Measurements from ENCODE around the gene SIGLEC11. TPM values are rescaled to one million over a fixed set of nuclear protein-coding genes. Genes with fewer than 3 reads are reported as not detected.
"Not testable (repeated sequence)": the region's sequence is repeated elsewhere in the genome, so short reads cannot be mapped to it uniquely, and the experiment has no call there.

Gene SIGLEC11
- total RNA-seq, 1 donor from 2014 or later: 0.75 TPM

GRCh38 chr19:49984491-49984890 lies 23.5 kb upstream of the SIGLEC11 start:
- DNase-seq (no peak), ATAC-seq (ENCODE audit: poor library complexity) (no peak)
- intact Hi-C loops (cut with DNase I): loop anchor here (5.0 kb wide), 1 partner anchor 47 kb away; no protein-coding TSS in a partner anchor

GRCh38 chr19:49983645-49984229 lies 22.8 kb upstream of the SIGLEC11 start:
- ATAC-seq (ENCODE audit: poor library complexity): peak; percentile 58
- peak; percentile 67 for DNase-seq
- intact Hi-C loops (cut with DNase I): loop anchor here (5.0 kb wide), 1 partner anchor 46 kb away; no protein-coding TSS in a partner anchor

- DNase-seq (peak; percentile 26), ATAC-seq (ENCODE audit: poor library complexity) (no peak)
- intact Hi-C loops (cut with DNase I): loop anchor here (5.0 kb wide), 1 partner anchor 45 kb away; no protein-coding TSS in a partner anchor
Observed at GRCh38 chr19:49981603-49982593, 20.9 kb upstream of the SIGLEC11 start.

- ATAC-seq (ENCODE audit: poor library complexity) (no peak), DNase-seq (peak; percentile 31)
Observed at GRCh38 chr19:49978324-49978723, 17.4 kb upstream of the SIGLEC11 start.

GRCh38 chr19:49977881-49978280 lies 16.9 kb upstream of the SIGLEC11 start:
- ATAC-seq (ENCODE audit: poor library complexity): no peak
- DNase-seq: peak; percentile 31
- intact Hi-C loops (cut with DNase I): no loop called here

More at GRCh38 chr19:49978324-49978723, 17.4 kb upstream of the SIGLEC11 start:
- intact Hi-C loops (cut with DNase I): no loop called here

- DNase-seq: peak; percentile 16
- intact Hi-C loops (cut with DNase I): no loop called here
- no peak for ATAC-seq (ENCODE audit: poor library complexity)
Observed at GRCh38 chr19:49977076-49977475, 16.1 kb upstream of the SIGLEC11 start.

- DNase-seq (peak; percentile 10), ATAC-seq (ENCODE audit: poor library complexity) (no peak)
- intact Hi-C loops (cut with DNase I): no loop called here
Observed at GRCh38 chr19:49976496-49976895, 15.5 kb upstream of the SIGLEC11 start.

GRCh38 chr19:49975051-49975450 lies 14.1 kb upstream of the SIGLEC11 start:
- DNase-seq (peak; percentile 36), ATAC-seq (ENCODE audit: poor library complexity) (no peak)
- intact Hi-C loops (cut with DNase I): no loop called here

GRCh38 chr19:49973987-49974386 lies 13.0 kb upstream of the SIGLEC11 start:
- ATAC-seq (ENCODE audit: poor library complexity) (peak; percentile 40), DNase-seq (peak; percentile 70)
- intact Hi-C loops (cut with DNase I): no loop called here

GRCh38 chr19:49972841-49973240 lies 11.9 kb upstream of the SIGLEC11 start:
- ATAC-seq (ENCODE audit: poor library complexity): no peak
- peak; percentile 22 for DNase-seq

GRCh38 chr19:49971991-49972411 lies 11.0 kb upstream of the SIGLEC11 start:
- peak; percentile 37 for DNase-seq
- ATAC-seq (ENCODE audit: poor library complexity): peak; percentile 12
- intact Hi-C loops (cut with DNase I): no loop called here

More at GRCh38 chr19:49972841-49973240, 11.9 kb upstream of the SIGLEC11 start:
- intact Hi-C loops (cut with DNase I): no loop called here

- ATAC-seq (ENCODE audit: poor library complexity) (peak; percentile 60), DNase-seq (peak; percentile 45)
- intact Hi-C loops (cut with DNase I): not testable (repeated sequence)
Observed at GRCh38 chr19:49969355-49969754, 8.4 kb upstream of the SIGLEC11 start.

- intact Hi-C loops (cut with DNase I): no loop called here
- peak; percentile 53 for DNase-seq
- ATAC-seq (ENCODE audit: poor library complexity): peak; percentile 14
Observed at GRCh38 chr19:49968279-49968922, 7.4 kb upstream of the SIGLEC11 start.

- DNase-seq; ATAC-seq (ENCODE audit: poor library complexity); intact Hi-C loops (cut with DNase I): not testable (repeated sequence)
Observed at GRCh38 chr19:49959892-49960291, 1.1 kb downstream of the SIGLEC11 start.

GRCh38 chr19:49958596-49958995 lies 2.4 kb downstream of the SIGLEC11 start:
- ATAC-seq (ENCODE audit: poor library complexity); intact Hi-C loops (cut with DNase I); DNase-seq: not testable (repeated sequence)

- DNase-seq; intact Hi-C loops (cut with DNase I); ATAC-seq (ENCODE audit: poor library complexity): not testable (repeated sequence)
Observed at GRCh38 chr19:49958144-49958543, 2.8 kb downstream of the SIGLEC11 start.

GRCh38 chr19:49957262-49957915 lies 3.6 kb downstream of the SIGLEC11 start:
- intact Hi-C loops (cut with DNase I): no loop called here
- no peak for DNase-seq

GRCh38 chr19:49956115-49956495 lies 4.9 kb downstream of the SIGLEC11 start:
- ATAC-seq (ENCODE audit: poor library complexity) (no peak), DNase-seq (no peak)
- intact Hi-C loops (cut with DNase I): no loop called here

More at GRCh38 chr19:49957262-49957915, 3.6 kb downstream of the SIGLEC11 start:
- ATAC-seq (ENCODE audit: poor library complexity): no peak
